OCI-LY3 (cell line): ENCODE data around the gene SPAM1.
"Not testable (repeated sequence)": the region's sequence is repeated elsewhere in the genome, so short reads cannot be mapped to it uniquely, and the experiment has no call there.

Source experiments
- H2AFZ ChIP-seq: fragments of 200-600, 300-600 bp; shearing (Covaris generic); 2 replicates; pipeline ENCODE4 v1.6.0; 2014; ENCODE audit warnings: antibody characterized with exemption, low read depth, low read length
- H3K27ac ChIP-seq: fragments of 200-600, 300-600 bp; sonication (generic); 2 replicates; pipeline ENCODE4 v1.5.1; 2014; ENCODE audit warnings: mild to moderate bottlenecking, low read length, moderate library complexity, mixed read lengths
- H3K27me3 ChIP-seq: fragments of 200-600, 300-600 bp; sonication (generic); 2 replicates; pipeline ENCODE4 v1.6.1; 2014; ENCODE audit warnings: low read depth, low read length, mixed read lengths
- H3K36me3 ChIP-seq: fragments of 200-600, 300-600 bp; sonication (generic); replicated peaks from 2 replicates; pipeline ENCODE3; 2014; ENCODE audit warnings: low read depth, low read length, mixed read lengths
- H3K4me1 ChIP-seq: fragments of 300-600, 200-600 bp; sonication (generic); 2 replicates; pipeline ENCODE4 v1.6.1; 2014; ENCODE audit warnings: low read length, mixed read lengths
- H3K4me2 ChIP-seq: fragments of 200-600, 300-600 bp; sonication (generic); 2 replicates; pipeline ENCODE4 v1.6.1; 2014; ENCODE audit warnings: low read length, mixed read lengths
- H3K4me3 ChIP-seq: fragments of 300-600, 200-600 bp; sonication (generic); 2 replicates; pipeline ENCODE4 v1.5.1; 2014; ENCODE audit warnings: antibody characterized with exemption, mild to moderate bottlenecking, low read length, moderate library complexity
- H3K79me2 ChIP-seq: fragments of 300-600, 200-600 bp; shearing (Covaris generic); 2 replicates; pipeline ENCODE4 v1.6.1; 2014; ENCODE audit warnings: mild to moderate bottlenecking, low read length, mixed read lengths
- H3K9ac ChIP-seq: fragments of 300-600, 200-600 bp; shearing (Covaris generic); 2 replicates; pipeline ENCODE4 v1.6.0; 2014; ENCODE audit warnings: mild to moderate bottlenecking, low read length, moderate library complexity
- H3K9me3 ChIP-seq: fragments of 200-600, 300-600 bp; shearing (Covaris generic); 2 replicates; pipeline ENCODE4 v1.6.1; 2014; ENCODE audit warnings: low read length, mixed read lengths; ENCODE audit not compliant: insufficient read depth
- H4K20me1 ChIP-seq: fragments of 200-600, 300-600 bp; sonication (generic); 2 replicates; pipeline ENCODE4 v1.6.1; 2016; ENCODE audit warnings: low read length, mixed read lengths; ENCODE audit not compliant: insufficient read depth
- EZH2phosphoT487 ChIP-seq: fragments of 200-600 bp; shearing (Covaris generic); IDR thresholded peaks from 2 replicates; pipeline ENCODE4 v1.6.1; 2018; ENCODE audit warnings: antibody characterized with exemption, mixed run types, low read depth
- TF ChIP-seq, protein P1 (sequence below): fragments of 200-600, 300-600 bp; sonication (generic); IDR thresholded peaks from 2 replicates; pipeline ENCODE4 v1.5.1; 2014; ENCODE audit warnings: antibody characterized with exemption, low read length, low read depth

SPAM1 gene

DNA sequence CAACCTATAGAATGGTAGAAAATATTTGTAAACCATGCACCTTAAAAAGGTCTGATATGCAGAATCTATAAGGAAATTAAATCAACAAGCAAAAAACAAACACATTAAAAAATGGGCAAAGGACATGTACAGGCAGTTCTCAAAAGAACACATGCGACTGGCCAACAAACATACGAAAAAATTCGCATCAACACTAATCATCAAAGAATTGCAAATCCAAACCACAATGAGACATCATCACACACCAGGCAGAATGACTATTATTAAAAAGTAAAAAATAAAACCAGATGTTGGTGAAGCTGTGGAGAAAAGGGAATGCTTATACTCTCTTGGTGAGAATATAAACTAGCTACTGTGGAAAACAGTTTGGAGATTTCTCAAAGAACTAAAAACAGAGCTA is 74.7 kb downstream of the SPAM1 start:
- Histone ChIP-seq H4K20me1 (no peaks in the 10 kb centered on the region), H3K4me2 (no peak overlapping the region), H3K79me2 (no peaks in the 10 kb centered on the region), H2AFZ (no peak overlapping the region), H3K9ac (no peak overlapping the region), H3K9me3 (no peaks in the 10 kb centered on the region), H3K4me1 (peaks cover 8% of the 10 kb centered on the region; the same call in 1 of the 2 replicates), H3K4me3 (no peak overlapping the region), H3K36me3 (no peaks in the 10 kb centered on the region), H3K27me3 (no peaks in the 10 kb centered on the region), H3K27ac (no peak overlapping the region)
- no peak for TF ChIP-seq EZH2phosphoT487
- TF ChIP-seq, protein P1, sequence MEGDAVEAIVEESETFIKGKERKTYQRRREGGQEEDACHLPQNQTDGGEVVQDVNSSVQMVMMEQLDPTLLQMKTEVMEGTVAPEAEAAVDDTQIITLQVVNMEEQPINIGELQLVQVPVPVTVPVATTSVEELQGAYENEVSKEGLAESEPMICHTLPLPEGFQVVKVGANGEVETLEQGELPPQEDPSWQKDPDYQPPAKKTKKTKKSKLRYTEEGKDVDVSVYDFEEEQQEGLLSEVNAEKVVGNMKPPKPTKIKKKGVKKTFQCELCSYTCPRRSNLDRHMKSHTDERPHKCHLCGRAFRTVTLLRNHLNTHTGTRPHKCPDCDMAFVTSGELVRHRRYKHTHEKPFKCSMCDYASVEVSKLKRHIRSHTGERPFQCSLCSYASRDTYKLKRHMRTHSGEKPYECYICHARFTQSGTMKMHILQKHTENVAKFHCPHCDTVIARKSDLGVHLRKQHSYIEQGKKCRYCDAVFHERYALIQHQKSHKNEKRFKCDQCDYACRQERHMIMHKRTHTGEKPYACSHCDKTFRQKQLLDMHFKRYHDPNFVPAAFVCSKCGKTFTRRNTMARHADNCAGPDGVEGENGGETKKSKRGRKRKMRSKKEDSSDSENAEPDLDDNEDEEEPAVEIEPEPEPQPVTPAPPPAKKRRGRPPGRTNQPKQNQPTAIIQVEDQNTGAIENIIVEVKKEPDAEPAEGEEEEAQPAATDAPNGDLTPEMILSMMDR = no peak

DNA sequence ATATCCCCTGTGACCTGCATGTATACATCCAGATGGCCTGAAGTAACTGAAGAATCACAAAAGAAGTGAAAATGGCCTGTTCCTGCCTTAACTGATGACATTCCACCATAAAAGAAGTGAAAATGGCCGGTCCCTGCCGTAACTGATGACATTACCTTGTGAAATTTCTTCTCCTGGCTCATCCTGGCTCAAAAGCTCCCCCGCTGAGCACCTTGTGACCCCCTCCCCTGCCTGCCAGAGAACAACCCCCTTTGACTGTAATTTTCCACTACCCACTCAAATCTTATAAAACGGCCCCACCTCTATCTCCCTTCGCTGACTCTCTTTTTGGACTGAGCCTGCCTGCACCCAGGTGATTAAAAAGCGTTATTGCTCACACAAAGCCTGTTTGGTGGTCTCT is 83.3 kb downstream of the SPAM1 start:
- H3K79me2 ChIP-seq, H3K27me3 ChIP-seq, H3K4me1 ChIP-seq, H4K20me1 ChIP-seq, H3K4me3 ChIP-seq, H2AFZ ChIP-seq, H3K36me3 ChIP-seq, H3K4me2 ChIP-seq, H3K9me3 ChIP-seq, H3K27ac ChIP-seq, H3K9ac ChIP-seq: not testable (repeated sequence)

DNA sequence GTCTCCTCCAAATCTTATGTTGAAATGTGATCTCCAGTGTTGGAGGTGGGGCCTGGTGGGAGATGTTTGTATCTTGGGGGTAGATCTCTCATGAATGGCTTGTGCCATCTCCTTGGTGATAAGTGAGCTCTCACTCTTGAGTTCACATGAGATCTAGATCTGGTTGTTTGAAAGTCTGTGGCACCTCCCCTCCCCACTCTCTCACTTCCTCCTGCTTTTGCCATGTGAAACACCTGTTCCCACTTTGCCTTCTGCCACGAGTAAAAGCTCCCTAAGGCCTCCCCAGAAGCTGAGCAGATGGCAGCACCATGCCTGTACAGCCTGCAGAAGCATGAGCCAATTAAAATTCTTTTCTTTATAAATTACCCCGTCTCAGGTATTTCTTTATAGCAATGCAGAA is 84.3 kb downstream of the SPAM1 start:
- Histone ChIP-seq H3K27ac (no peak overlapping the region), H3K4me2 (no peak overlapping the region), H3K27me3 (no peaks in the 10 kb centered on the region), H2AFZ (no peak overlapping the region), H3K9me3 (no peaks in the 10 kb centered on the region), H3K79me2 (no peaks in the 10 kb centered on the region), H3K4me1 (peaks cover 8% of the 10 kb centered on the region), H3K36me3 (no peaks in the 10 kb centered on the region), H3K4me3 (no peak overlapping the region), H3K9ac (no peak overlapping the region), H4K20me1 (no peaks in the 10 kb centered on the region)
- TF ChIP-seq, protein P1 = no peak
